Suprapubic skin (tissue), 4 donors: ENCODE measurements around the gene LPAR5. TPM values are rescaled to one million over a fixed set of nuclear protein-coding genes. Genes with fewer than 3 reads are reported as not detected.

ENCODE experiments used
- DNase-seq, 2 donors: peaks; one replicate each; pipeline ENCODE4 v3.0.0-alpha.2; 2019; ENCODE audit warnings: low spot score in 2 of 2
- H3K27ac ChIP-seq: fragments of 200-600 bp; sonication (generic); one replicate; pipeline ENCODE4 v1.5.1; 2019
- H3K27me3 ChIP-seq: fragments of 200-600 bp; sonication (generic); one replicate; pipeline ENCODE4 v1.5.1; 2019
- H3K36me3 ChIP-seq: fragments of 200-600 bp; sonication (generic); one replicate; pipeline ENCODE4 v1.5.1; 2019
- H3K4me1 ChIP-seq: fragments of 200-600 bp; sonication (generic); one replicate; pipeline ENCODE4 v1.5.1; 2019
- H3K4me3 ChIP-seq: fragments of 200-600 bp; sonication (generic); one replicate; pipeline ENCODE4 v1.5.1; 2019; ENCODE audit warnings: mild to moderate bottlenecking
- H3K9me3 ChIP-seq: fragments of 200-600 bp; sonication (generic); one replicate; pipeline ENCODE4 v1.5.1; 2019
- EP300 ChIP-seq: sonication (generic); formaldehyde crosslinking; IDR thresholded peaks from one replicate; pipeline ENCODE4 v1.6.1; 2017; ENCODE audit warnings: antibody characterized with exemption
- POLR2A ChIP-seq, 2 donors: fragments of 450-650 bp; IDR thresholded peaks; one replicate each; pipeline ENCODE4 v1.6.1; 2017; ENCODE audit warnings: antibody characterized with exemption in 2 of 2, mild to moderate bottlenecking in 2 of 2, moderate library complexity in 2 of 2
- POLR2AphosphoS5 ChIP-seq, 3 donors: sonication (generic); formaldehyde crosslinking; IDR thresholded peaks; one replicate each; pipeline ENCODE4 v1.6.1; 2017; ENCODE audit warnings: antibody characterized with exemption in 3 of 3
- WGBS: methylation state at CpG from one replicate; pipeline ENCODE4 v1.1.5; 2018; 5-methylcytosine and 5-hydroxymethylcytosine counted together
- total RNA-seq, 4 donors: library from RNA; depleted of rRNA; stranded (reverse); fragments of >200 nt; gene quantifications; one replicate each; pipeline ENCODE4 v1.1.0, GENCODE V29; 2016
- TF ChIP-seq, protein P1 (sequence below), 2 donors: fragments of 200-600 bp in 1 of 2; fragments of 450-650 bp in 1 of 2; sonication (generic) in 1 of 2; IDR thresholded peaks; one replicate each; pipeline ENCODE4 v1.5.1; 2016 to 2019; ENCODE audit warnings: antibody characterized with exemption in 2 of 2, mild to moderate bottlenecking in 1 of 2, moderate library complexity in 1 of 2

Gene LPAR5
- total RNA-seq, 4 donors from 2014 or later, result 5.8 to 15.0 (median 8.8) TPM

DNA sequence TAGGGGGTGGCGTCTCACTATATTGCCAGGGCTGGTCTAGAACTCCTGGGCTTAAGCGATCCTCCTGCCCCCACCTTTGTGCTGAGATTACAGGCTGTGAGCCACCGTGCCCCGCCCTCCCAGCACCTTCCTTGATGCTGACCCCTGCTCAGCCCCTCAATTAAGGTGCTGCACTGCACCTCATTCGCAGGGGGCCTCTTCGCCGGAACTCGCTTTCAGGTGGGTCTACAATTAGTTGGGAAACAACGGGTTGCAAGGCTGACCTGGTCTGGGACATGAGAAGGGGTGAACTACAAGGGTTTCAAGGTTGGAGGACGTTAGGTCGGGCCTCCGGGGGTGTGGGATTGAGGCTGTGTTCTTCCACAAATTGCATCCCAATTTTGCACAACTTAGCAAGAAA, 66.4 kb downstream of the LPAR5 start:
- Histone ChIP-seq H3K27me3 (no peaks in the 10 kb centered on the region), H3K9me3 (no peaks in the 10 kb centered on the region), H3K4me3 (no peak overlapping the region), H3K4me1 (peaks cover 20% of the 10 kb centered on the region), H3K36me3 (peaks cover 59% of the 10 kb centered on the region), H3K27ac (no peak overlapping the region)
- no peak for TF ChIP-seq POLR2A (IDR thresholded peaks at IDR 0.05)
- no peak for TF ChIP-seq POLR2AphosphoS5 (IDR thresholded peaks at IDR 0.05)
- no peak for TF ChIP-seq EP300
- TF ChIP-seq, protein P1, sequence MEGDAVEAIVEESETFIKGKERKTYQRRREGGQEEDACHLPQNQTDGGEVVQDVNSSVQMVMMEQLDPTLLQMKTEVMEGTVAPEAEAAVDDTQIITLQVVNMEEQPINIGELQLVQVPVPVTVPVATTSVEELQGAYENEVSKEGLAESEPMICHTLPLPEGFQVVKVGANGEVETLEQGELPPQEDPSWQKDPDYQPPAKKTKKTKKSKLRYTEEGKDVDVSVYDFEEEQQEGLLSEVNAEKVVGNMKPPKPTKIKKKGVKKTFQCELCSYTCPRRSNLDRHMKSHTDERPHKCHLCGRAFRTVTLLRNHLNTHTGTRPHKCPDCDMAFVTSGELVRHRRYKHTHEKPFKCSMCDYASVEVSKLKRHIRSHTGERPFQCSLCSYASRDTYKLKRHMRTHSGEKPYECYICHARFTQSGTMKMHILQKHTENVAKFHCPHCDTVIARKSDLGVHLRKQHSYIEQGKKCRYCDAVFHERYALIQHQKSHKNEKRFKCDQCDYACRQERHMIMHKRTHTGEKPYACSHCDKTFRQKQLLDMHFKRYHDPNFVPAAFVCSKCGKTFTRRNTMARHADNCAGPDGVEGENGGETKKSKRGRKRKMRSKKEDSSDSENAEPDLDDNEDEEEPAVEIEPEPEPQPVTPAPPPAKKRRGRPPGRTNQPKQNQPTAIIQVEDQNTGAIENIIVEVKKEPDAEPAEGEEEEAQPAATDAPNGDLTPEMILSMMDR (IDR thresholded peaks at IDR 0.05), result no peak
- 87% methylated on average over 10 of the region's 12 CpGs for WGBS
- no peak for DNase-seq

Other genes starting within 250 kb of the LPAR5 start
- 1 to 10 TPM in 1 of 4 donors, not detected in 3; 1.9 TPM for gene CD27, start 191.0 kb downstream of the LPAR5 start, total RNA-seq
- gene TAPBPL, start 183.9 kb downstream of the LPAR5 start, total RNA-seq, result 10 to 100 TPM; 10.9 to 25.2 (median 17.7) TPM
- 1 to 10 TPM; 2.1 to 5.4 (median 3.7) TPM for gene VAMP1, start 165.3 kb downstream of the LPAR5 start, total RNA-seq
- 10 to 100 TPM; 28.0 to 42.2 (median 37.9) TPM for gene MRPL51, start 142.7 kb downstream of the LPAR5 start, total RNA-seq
- 10 to 100 TPM; 22.6 to 43.2 (median 31.0) TPM for gene NCAPD2, start 141.9 kb downstream of the LPAR5 start, total RNA-seq
- 1,000 to 10,000 TPM; 1,442 to 2,828 (median 1,967) TPM for gene GAPDH, start 101.4 kb downstream of the LPAR5 start, total RNA-seq
- 1 to 10 TPM; 1.9 to 5.8 (median 4.3) TPM for gene IFFO1, start 79.9 kb downstream of the LPAR5 start, total RNA-seq
- gene NOP2, start 67.7 kb downstream of the LPAR5 start, total RNA-seq, result 10 to 100 TPM; 34.6 to 62.2 (median 42.3) TPM
- 100 to 1,000 TPM; 191 to 258 (median 206) TPM for gene CHD4, start 28.6 kb downstream of the LPAR5 start, total RNA-seq
- gene ACRBP, start 11.5 kb upstream of the LPAR5 start, total RNA-seq, result 1 to 10 TPM in 3 of 4 donors, under 1 TPM in 1; 0.86 to 9.3 (median 1.6) TPM
- 10 to 100 TPM; 53.2 to 85.0 (median 70.6) TPM for gene ING4, start 27.2 kb upstream of the LPAR5 start, total RNA-seq
- gene ZNF384, start 53.4 kb upstream of the LPAR5 start, total RNA-seq, result 10 to 100 TPM; 34.5 to 72.0 (median 42.2) TPM
- not detected for gene PIANP, start 64.9 kb upstream of the LPAR5 start, total RNA-seq
- gene COPS7A, start 88.1 kb upstream of the LPAR5 start, total RNA-seq, result 10 to 100 TPM; 50.2 to 70.7 (median 66.6) TPM
- gene MLF2, start 117.2 kb upstream of the LPAR5 start, total RNA-seq, result 100 to 1,000 TPM; 147 to 195 (median 180) TPM
- gene PTMS, start 130.4 kb upstream of the LPAR5 start, total RNA-seq, result 100 to 1,000 TPM in 2 of 4 donors, 10 to 100 TPM in 2; 91.2 to 128 (median 99.8) TPM
- gene LAG3, start 136.6 kb upstream of the LPAR5 start, total RNA-seq, result 1 to 10 TPM in 1 of 4 donors, under 1 TPM in 1, not detected in 2; 0.60 to 1.4 TPM
- 1 to 10 TPM; 2.5 to 5.4 (median 3.9) TPM for gene CD4, start 153.6 kb upstream of the LPAR5 start, total RNA-seq
- 1 to 10 TPM in 2 of 4 donors, under 1 TPM in 2; 0.47 to 2.1 (median 1.0) TPM for gene GPR162, start 185.9 kb upstream of the LPAR5 start, total RNA-seq
- gene P3H3, start 192.4 kb upstream of the LPAR5 start, total RNA-seq, result 10 to 100 TPM in 3 of 4 donors, 1 to 10 TPM in 1; 5.0 to 30.5 (median 14.3) TPM
- gene GNB3, start 205.0 kb upstream of the LPAR5 start, total RNA-seq, result 1 to 10 TPM in 2 of 4 donors, under 1 TPM in 1, not detected in 1; 0.72 to 1.5 (median 1.4) TPM
- gene CDCA3, start 215.3 kb upstream of the LPAR5 start, total RNA-seq, result 1 to 10 TPM; 4.8 to 8.9 (median 5.9) TPM
- gene USP5, start 216.2 kb upstream of the LPAR5 start, total RNA-seq, result 10 to 100 TPM; 54.7 to 71.8 (median 68.9) TPM
- gene TPI1, start 231.6 kb upstream of the LPAR5 start, total RNA-seq, result 100 to 1,000 TPM; 185 to 498 (median 405) TPM
- gene SPSB2, start 237.3 kb upstream of the LPAR5 start, total RNA-seq, result 10 to 100 TPM in 1 of 4 donors, 1 to 10 TPM in 3; 3.0 to 16.5 (median 7.5) TPM